Hematopoietic multipotent progenitor cell treated with erythropoietin and hydrocortisone succinate and interleukin-3 and kit ligand, for 6 days (in vitro differentiated cells): ENCODE results near the gene MYLK.
A peak's percentile ranks its signal among the peaks of the same experiment; 100 is the strongest.
"Not testable (repeated sequence)": the region's sequence is repeated elsewhere in the genome, so short reads cannot be mapped to it uniquely, and the experiment has no call there.

Experiments used
- DNase-seq: peaks from one replicate; pipeline ENCODE4 v3.0.0-alpha.2; 2015

The MYLK gene

GRCh38 chr3:123739106-123739505 is 145.0 kb downstream of the MYLK start:
- no peak for DNase-seq

GRCh38 chr3:123738522-123738921 is 145.6 kb downstream of the MYLK start:
- not testable (repeated sequence) for DNase-seq

GRCh38 chr3:123737168-123737567 is 147.0 kb downstream of the MYLK start:
- DNase-seq: no peak

- DNase-seq: no peak
Observed at GRCh38 chr3:123735456-123735855, 148.7 kb downstream of the MYLK start.

- DNase-seq: no peak
Observed at GRCh38 chr3:123734527-123734902, 149.6 kb downstream of the MYLK start.

- DNase-seq: no peak
Observed at GRCh38 chr3:123733805-123734526, 150.2 kb downstream of the MYLK start.

- no peak for DNase-seq
Observed at GRCh38 chr3:123733341-123733740, 150.8 kb downstream of the MYLK start.

- DNase-seq: no peak
Observed at GRCh38 chr3:123732447-123732846, 151.7 kb downstream of the MYLK start.

GRCh38 chr3:123730829-123731228 is 153.3 kb downstream of the MYLK start:
- DNase-seq: no peak

- no peak for DNase-seq
Observed at GRCh38 chr3:123728991-123729390, 155.1 kb downstream of the MYLK start.

GRCh38 chr3:123728014-123728413 is 156.1 kb downstream of the MYLK start:
- DNase-seq: no peak

- no peak for DNase-seq
Observed at GRCh38 chr3:123725652-123726400, 158.3 kb downstream of the MYLK start.

GRCh38 chr3:123724306-123724705 is 159.8 kb downstream of the MYLK start:
- no peak for DNase-seq

GRCh38 chr3:123723522-123724168 is 160.5 kb downstream of the MYLK start:
- peak; percentile 93 for DNase-seq

GRCh38 chr3:123723070-123723469 is 161.1 kb downstream of the MYLK start:
- DNase-seq: no peak

- no peak for DNase-seq
Observed at GRCh38 chr3:123722456-123722855, 161.7 kb downstream of the MYLK start.

GRCh38 chr3:123722021-123722420 is 162.1 kb downstream of the MYLK start:
- no peak for DNase-seq

- not testable (repeated sequence) for DNase-seq
Observed at GRCh38 chr3:123721095-123721689, 162.9 kb downstream of the MYLK start.

GRCh38 chr3:123720638-123721037 is 163.5 kb downstream of the MYLK start:
- DNase-seq: no peak

- DNase-seq: no peak
Observed at GRCh38 chr3:123719862-123720453, 164.2 kb downstream of the MYLK start.

- DNase-seq: peak; percentile 75
Observed at GRCh38 chr3:123719061-123719756, 164.9 kb downstream of the MYLK start.

GRCh38 chr3:123718108-123718507 is 166.0 kb downstream of the MYLK start:
- no peak for DNase-seq
